ENCODE measurements around the gene SNAI3.

GRCh38 chr16:88702371-88703210, 16.3 kb upstream of the SNAI3 start:
- TF ChIP-seq POLR2AphosphoS5 (IDR thresholded peaks at IDR 0.05; ENCODE audit: low read depth, low read length), result no peak
- no peak for TF ChIP-seq SIN3A (IDR thresholded peaks at IDR 0.05; ENCODE audit: borderline replicate concordance, insufficient read depth, low read length)

Data from PFSK-1 (cell line).